ENCODE data around the gene KMT2C.
"Not testable (repeated sequence)": the region's sequence is repeated elsewhere in the genome, so short reads cannot be mapped to it uniquely, and the experiment has no call there.

DNA sequence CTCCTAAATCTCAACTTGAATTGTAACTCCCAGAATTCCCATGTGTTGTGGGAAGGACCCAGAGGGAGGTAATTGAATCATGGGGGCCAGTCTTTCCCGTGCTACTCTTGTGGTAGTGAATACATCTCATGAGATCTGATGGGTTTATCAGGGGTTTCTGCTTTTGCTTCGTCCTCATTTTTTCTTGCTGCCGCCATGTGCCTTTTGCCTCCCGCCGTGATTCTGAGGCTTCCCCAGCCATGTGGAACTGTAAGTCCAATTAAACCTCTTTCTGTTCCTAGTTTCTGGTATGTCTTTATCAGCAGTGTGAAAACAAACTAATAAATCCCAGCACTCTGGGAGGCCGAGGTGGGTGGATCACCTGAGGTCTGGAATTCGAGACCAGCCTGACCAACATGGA lies 33.8 kb upstream of the KMT2C start:
- TF ChIP-seq, protein P1, sequence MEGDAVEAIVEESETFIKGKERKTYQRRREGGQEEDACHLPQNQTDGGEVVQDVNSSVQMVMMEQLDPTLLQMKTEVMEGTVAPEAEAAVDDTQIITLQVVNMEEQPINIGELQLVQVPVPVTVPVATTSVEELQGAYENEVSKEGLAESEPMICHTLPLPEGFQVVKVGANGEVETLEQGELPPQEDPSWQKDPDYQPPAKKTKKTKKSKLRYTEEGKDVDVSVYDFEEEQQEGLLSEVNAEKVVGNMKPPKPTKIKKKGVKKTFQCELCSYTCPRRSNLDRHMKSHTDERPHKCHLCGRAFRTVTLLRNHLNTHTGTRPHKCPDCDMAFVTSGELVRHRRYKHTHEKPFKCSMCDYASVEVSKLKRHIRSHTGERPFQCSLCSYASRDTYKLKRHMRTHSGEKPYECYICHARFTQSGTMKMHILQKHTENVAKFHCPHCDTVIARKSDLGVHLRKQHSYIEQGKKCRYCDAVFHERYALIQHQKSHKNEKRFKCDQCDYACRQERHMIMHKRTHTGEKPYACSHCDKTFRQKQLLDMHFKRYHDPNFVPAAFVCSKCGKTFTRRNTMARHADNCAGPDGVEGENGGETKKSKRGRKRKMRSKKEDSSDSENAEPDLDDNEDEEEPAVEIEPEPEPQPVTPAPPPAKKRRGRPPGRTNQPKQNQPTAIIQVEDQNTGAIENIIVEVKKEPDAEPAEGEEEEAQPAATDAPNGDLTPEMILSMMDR (IDR thresholded peaks at IDR 0.05) = not testable (repeated sequence)
- not testable (repeated sequence) for TF ChIP-seq POLR2A (IDR thresholded peaks at IDR 0.05)
